HFF-Myc (cell line): ENCODE results near the gene TOR4A.
A peak's percentile ranks its signal among the peaks of the same experiment; 100 is the strongest.

ENCODE experiments used
- DNase-seq: peaks from one replicate; pipeline ENCODE4 v3.0.0-alpha.2; 2011; ENCODE audit warnings: low read depth; ENCODE audit errors: extremely low read depth
- H3K4me3 ChIP-seq: replicated peaks from 2 replicates; pipeline ENCODE4 v1.5.1; 2011; ENCODE audit warnings: low read depth, mild to moderate bottlenecking, control low read depth, low read length
- CTCF ChIP-seq: IDR thresholded peaks from 2 replicates; pipeline ENCODE4 v1.5.1; 2012; ENCODE audit warnings: mild to moderate bottlenecking, low read depth, low read length, control low read depth; ENCODE audit errors: missing control alignments

TOR4A gene

GRCh38 chr9:137294681-137295237, 17.2 kb downstream of the TOR4A start:
- H3K4me3 ChIP-seq: no peak overlapping the region

GRCh38 chr9:137295238-137295811, 17.8 kb downstream of the TOR4A start:
- DNase-seq: no peak
- no peak overlapping the region for H3K4me3 ChIP-seq
- TF ChIP-seq CTCF: peak; percentile 4

More at GRCh38 chr9:137294681-137295237, 17.2 kb downstream of the TOR4A start:
- no peak for DNase-seq
- peak; percentile 31 for TF ChIP-seq CTCF

- H3K4me3 ChIP-seq: no peak overlapping the region
- no peak for DNase-seq
- no peak for TF ChIP-seq CTCF
These were observed 18.5 kb downstream of the TOR4A start for GRCh38 chr9:137295849-137296669.

- no peak for DNase-seq
- no peak overlapping the region for H3K4me3 ChIP-seq
- no peak for TF ChIP-seq CTCF
These were observed 19.4 kb downstream of the TOR4A start for GRCh38 chr9:137296670-137297664.

GRCh38 chr9:137297966-137298365, 20.4 kb downstream of the TOR4A start:
- TF ChIP-seq CTCF: no peak
- DNase-seq: no peak
- no peak overlapping the region for H3K4me3 ChIP-seq
